DOHH2 (cell line): ENCODE measurements around the gene ZNF544.

Source experiments
- CTCF ChIP-seq: fragments of 200-600 bp; sonication (generic); IDR thresholded peaks from one replicate; pipeline ENCODE4 v1.5.1; 2014; ENCODE audit warnings: antibody characterized with exemption, mild to moderate bottlenecking, low read depth, low read length; ENCODE audit not compliant: poor library complexity, severe bottlenecking
- EZH2phosphoT487 ChIP-seq: fragments of 200-600 bp; sonication (generic); IDR thresholded peaks from 2 replicates; pipeline ENCODE4 v1.6.1; 2017; ENCODE audit warnings: borderline replicate concordance, mild to moderate bottlenecking, antibody characterized with exemption, low read length, moderate library complexity, mixed read lengths

- TF ChIP-seq CTCF: no peak
- TF ChIP-seq EZH2phosphoT487: no peak
These were observed 46.9 kb downstream of the ZNF544 start for GRCh38 chr19:58275564-58275963.
